Left lung (tissue), 10 donors: ENCODE data around the gene EFCAB8. TPM values are rescaled to one million over a fixed set of nuclear protein-coding genes. Genes with fewer than 3 reads are reported as not detected.

Source experiments
- ATAC-seq: fragments of 200-7000 bp; cut with Tn5 transposase; one replicate; pipeline ENCODE4 v1.9.1; 2020; ENCODE audit warnings: moderate library complexity
- DNase-seq, 4 donors: peaks; one replicate each; pipeline ENCODE4 v3.0.0-alpha.2; 2013 to 2020
- H3K27ac ChIP-seq, 2 donors: fragments of 200-600 bp; sonication (generic) in 1 of 2; one replicate each; pipeline versions ENCODE4 v1.5.0 to v1.8.0; 2020 to 2021
- H3K27me3 ChIP-seq, 2 donors: fragments of 200-600 bp; sonication (generic) in 1 of 2; one replicate each; pipeline versions ENCODE4 v1.5.0 to v1.8.0; 2020 to 2021
- H3K36me3 ChIP-seq, 2 donors: fragments of 200-600 bp; sonication (generic) in 1 of 2; one replicate each; pipeline versions ENCODE4 v1.5.0 to v1.8.0; 2020 to 2021
- H3K4me1 ChIP-seq, 2 donors: fragments of 200-600 bp; one replicate each; pipeline ENCODE4 v1.8.0; 2021
- H3K4me3 ChIP-seq, 2 donors: fragments of 200-600 bp; sonication (generic) in 1 of 2; one replicate each; pipeline versions ENCODE4 v1.5.0 to v1.8.0; 2020 to 2021; ENCODE audit warnings: mild to moderate bottlenecking in 1 of 2
- H3K9me3 ChIP-seq, 2 donors: fragments of 200-600 bp; sonication (generic) in 1 of 2; one replicate each; pipeline versions ENCODE4 v1.5.0 to v1.8.0; 2020 to 2021
- CTCF ChIP-seq, 2 donors: fragments of 200-600 bp; sonication (generic) in 1 of 2; IDR thresholded peaks; one replicate each; pipeline versions ENCODE4 v1.5.0 to v1.8.0; 2021; ENCODE audit warnings: antibody characterized with exemption in 2 of 2
- intact Hi-C, 2 donors: fragments of 100-400 bp; cut with DNase I; formaldehyde crosslinking; loops; one replicate each; pipeline versions ENCODE4 v1.11.2 to v1.14.2; 2022
- polyA plus RNA-seq, 6 donors: library from polyadenylated mRNA; unstranded; fragments of 120-200 nt; gene quantifications; one replicate each; pipeline ENCODE4 v1.2.1, GENCODE V29; 2013; ENCODE audit not compliant: insufficient read length in 6 of 6
- total RNA-seq, 2 donors: library from RNA; stranded (reverse); fragmentation: NEBNext Ultra II Directional; extraction: Animal tissue kit (Norgen Biotek cat#: 25700); gene quantifications; one replicate each; pipeline ENCODE4 v1.2.1, GENCODE V29; 2021
- donor health status: DM: no; HTN: yes; CAD: no.
- donor health status: DM: no; HTN: no; CAD: no.

EFCAB8 gene
- total and polyA plus RNA-seq, 8 donors, result 0.07 to 1.0 (median 0.15) TPM; not detected in 1

GRCh38 chr20:32834972-32835371 is 23.8 kb upstream of the EFCAB8 start:
- DNase-seq (no peak), ATAC-seq (no peak)
- Histone ChIP-seq H3K36me3 (peaks cover 3 to 77% of the 10 kb centered on the region in 2 donors), H3K9me3 (no peaks in the 10 kb centered on the region), H3K27ac (no peak overlapping the region), H3K4me1 (peaks cover 0 to 23% of the 10 kb centered on the region in 2 donors), H3K27me3 (no peaks in the 10 kb centered on the region), H3K4me3 (no peak overlapping the region)
- no peak for TF ChIP-seq CTCF (IDR thresholded peaks at IDR 0.05)
- intact Hi-C loops, result no loop called here

GRCh38 chr20:32837157-32837556 is 21.6 kb upstream of the EFCAB8 start:
- no peak for TF ChIP-seq CTCF (IDR thresholded peaks at IDR 0.05)
- H3K4me1 ChIP-seq, result peaks cover 0 to 11% of the 10 kb centered on the region in 2 donors
- ATAC-seq, result no peak
- intact Hi-C loops, result no loop called here
- DNase-seq, result no peak
- peaks cover 5 to 89% of the 10 kb centered on the region in 2 donors for H3K36me3 ChIP-seq
- H3K9me3 ChIP-seq, result no peaks in the 10 kb centered on the region
- no peak overlapping the region for H3K27ac ChIP-seq
- no peak overlapping the region for H3K4me3 ChIP-seq
- no peaks in the 10 kb centered on the region for H3K27me3 ChIP-seq

GRCh38 chr20:32839227-32839981 is 19.3 kb upstream of the EFCAB8 start:
- no peak overlapping the region for H3K27ac ChIP-seq

GRCh38 chr20:32839982-32840285 is 18.8 kb upstream of the EFCAB8 start:
- Histone ChIP-seq H3K9me3 (no peaks in the 10 kb centered on the region), H3K36me3 (peaks cover 5 to 99% of the 10 kb centered on the region in 2 donors), H3K4me1 (peaks cover 0 to 8% of the 10 kb centered on the region in 2 donors), H3K27ac (no peak overlapping the region), H3K4me3 (no peak overlapping the region), H3K27me3 (no peaks in the 10 kb centered on the region)
- ATAC-seq, result no peak
- DNase-seq, result no peak
- no peak for TF ChIP-seq CTCF (IDR thresholded peaks at IDR 0.05)
- intact Hi-C loops, result no loop called here

More at GRCh38 chr20:32839227-32839981, 19.3 kb upstream of the EFCAB8 start:
- H3K4me1 ChIP-seq, result peaks cover 0 to 8% of the 10 kb centered on the region in 2 donors
- intact Hi-C loops, result no loop called here
- peak in 1 of 4 donors; percentile 40 for DNase-seq
- no peak overlapping the region for H3K4me3 ChIP-seq
- H3K27me3 ChIP-seq, result no peaks in the 10 kb centered on the region
- no peak for TF ChIP-seq CTCF (IDR thresholded peaks at IDR 0.05)
- no peak for ATAC-seq
- no peaks in the 10 kb centered on the region for H3K9me3 ChIP-seq
- peaks cover 5 to 99% of the 10 kb centered on the region in 2 donors for H3K36me3 ChIP-seq

GRCh38 chr20:32841174-32841573 is 17.5 kb upstream of the EFCAB8 start:
- Histone ChIP-seq H3K9me3 (no peaks in the 10 kb centered on the region), H3K4me3 (no peak overlapping the region), H3K36me3 (peaks cover 5 to 97% of the 10 kb centered on the region in 2 donors), H3K27ac (no peak overlapping the region), H3K4me1 (peaks cover 0 to 8% of the 10 kb centered on the region in 2 donors), H3K27me3 (no peaks in the 10 kb centered on the region)
- intact Hi-C loops, result no loop called here
- no peak for TF ChIP-seq CTCF (IDR thresholded peaks at IDR 0.05)
- DNase-seq, result no peak
- peak; percentile 71 for ATAC-seq
